ENCODE results near the gene LDLRAD4.

The LDLRAD4 gene

GRCh38 chr18:13392899-13393298, 174.3 kb downstream of the LDLRAD4 start:
- Mint-ChIP-seq H3K4me1 (peaks cover 18% of the 10 kb centered on the region), H3K9me3 (no peaks in the 10 kb centered on the region), H3K27ac (no peak overlapping the region), H3K36me3 (ENCODE audit: low read depth) (no peaks in the 10 kb centered on the region), H3K27me3 (ENCODE audit: low read depth) (peaks cover 5% of the 10 kb centered on the region), H3K4me3 (no peak overlapping the region)
- TF ChIP-seq, protein P1, sequence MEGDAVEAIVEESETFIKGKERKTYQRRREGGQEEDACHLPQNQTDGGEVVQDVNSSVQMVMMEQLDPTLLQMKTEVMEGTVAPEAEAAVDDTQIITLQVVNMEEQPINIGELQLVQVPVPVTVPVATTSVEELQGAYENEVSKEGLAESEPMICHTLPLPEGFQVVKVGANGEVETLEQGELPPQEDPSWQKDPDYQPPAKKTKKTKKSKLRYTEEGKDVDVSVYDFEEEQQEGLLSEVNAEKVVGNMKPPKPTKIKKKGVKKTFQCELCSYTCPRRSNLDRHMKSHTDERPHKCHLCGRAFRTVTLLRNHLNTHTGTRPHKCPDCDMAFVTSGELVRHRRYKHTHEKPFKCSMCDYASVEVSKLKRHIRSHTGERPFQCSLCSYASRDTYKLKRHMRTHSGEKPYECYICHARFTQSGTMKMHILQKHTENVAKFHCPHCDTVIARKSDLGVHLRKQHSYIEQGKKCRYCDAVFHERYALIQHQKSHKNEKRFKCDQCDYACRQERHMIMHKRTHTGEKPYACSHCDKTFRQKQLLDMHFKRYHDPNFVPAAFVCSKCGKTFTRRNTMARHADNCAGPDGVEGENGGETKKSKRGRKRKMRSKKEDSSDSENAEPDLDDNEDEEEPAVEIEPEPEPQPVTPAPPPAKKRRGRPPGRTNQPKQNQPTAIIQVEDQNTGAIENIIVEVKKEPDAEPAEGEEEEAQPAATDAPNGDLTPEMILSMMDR (IDR thresholded peaks at IDR 0.05; ENCODE audit: unreplicated experiment in 3 of 3): no peak

DNA sequence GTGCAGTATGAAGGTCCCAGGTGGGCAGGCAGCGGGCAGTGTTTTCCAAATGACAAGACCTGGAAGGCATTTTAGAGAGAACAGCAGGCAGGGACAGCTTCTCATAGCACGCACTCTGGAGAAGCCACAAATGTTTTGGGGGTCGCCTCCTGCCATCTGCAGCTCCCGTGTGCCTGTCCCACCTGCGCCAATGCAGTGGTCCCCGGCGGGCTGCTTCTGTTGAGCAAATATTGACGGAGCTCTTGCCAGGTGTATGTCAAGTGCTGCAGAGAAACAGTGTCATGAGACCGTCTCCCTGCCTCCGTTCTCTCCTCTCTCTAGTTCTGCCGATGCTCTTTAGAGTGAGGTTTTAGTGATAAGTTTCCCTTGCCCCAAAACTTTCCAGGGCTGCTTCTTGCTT, 174.8 kb downstream of the LDLRAD4 start:
- TF ChIP-seq, protein P1 (IDR thresholded peaks at IDR 0.05; ENCODE audit: unreplicated experiment in 3 of 3): no peak
- Mint-ChIP-seq H3K36me3 (ENCODE audit: low read depth) (no peaks in the 10 kb centered on the region), H3K27ac (no peak overlapping the region), H3K4me1 (peaks cover 14% of the 10 kb centered on the region), H3K4me3 (no peak overlapping the region), H3K27me3 (ENCODE audit: low read depth) (peaks cover 2% of the 10 kb centered on the region), H3K9me3 (no peaks in the 10 kb centered on the region)

DNA sequence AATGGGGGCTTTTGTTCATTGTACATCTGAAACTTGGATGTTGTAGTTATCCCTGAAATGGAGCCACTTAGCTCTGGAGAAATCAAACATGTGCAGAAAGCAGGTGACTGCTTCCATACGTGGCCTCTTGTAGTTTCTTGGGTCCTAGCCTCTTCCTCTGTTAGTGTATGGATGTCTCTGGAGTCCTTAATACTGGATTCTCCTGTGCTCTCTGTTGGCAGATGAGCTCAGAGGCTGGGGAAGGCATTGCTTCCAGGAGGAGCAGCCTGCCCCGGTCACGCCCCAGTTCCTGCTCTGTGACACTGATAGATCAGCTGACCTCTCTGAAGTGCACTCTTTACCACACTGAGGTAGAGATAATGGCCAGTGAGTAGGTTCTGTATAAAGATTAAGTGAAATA, 176.2 kb downstream of the LDLRAD4 start:
- Mint-ChIP-seq H3K9me3 (no peaks in the 10 kb centered on the region), H3K27ac (no peak overlapping the region), H3K27me3 (ENCODE audit: low read depth) (no peaks in the 10 kb centered on the region), H3K4me1 (peaks cover 17% of the 10 kb centered on the region), H3K36me3 (ENCODE audit: low read depth) (no peaks in the 10 kb centered on the region), H3K4me3 (no peak overlapping the region)
- TF ChIP-seq, protein P1 (IDR thresholded peaks at IDR 0.05; ENCODE audit: unreplicated experiment in 3 of 3): no peak

- Mint-ChIP-seq H3K4me1 (peaks cover 20% of the 10 kb centered on the region), H3K27me3 (ENCODE audit: low read depth) (no peaks in the 10 kb centered on the region), H3K9me3 (no peaks in the 10 kb centered on the region), H3K4me3 (no peak overlapping the region), H3K27ac (no peak overlapping the region), H3K36me3 (ENCODE audit: low read depth) (no peaks in the 10 kb centered on the region)
- TF ChIP-seq, protein P1 (IDR thresholded peaks at IDR 0.05; ENCODE audit: unreplicated experiment in 3 of 3): no peak
These were observed 177.0 kb downstream of the LDLRAD4 start for GRCh38 chr18:13395577-13395976.

DNA sequence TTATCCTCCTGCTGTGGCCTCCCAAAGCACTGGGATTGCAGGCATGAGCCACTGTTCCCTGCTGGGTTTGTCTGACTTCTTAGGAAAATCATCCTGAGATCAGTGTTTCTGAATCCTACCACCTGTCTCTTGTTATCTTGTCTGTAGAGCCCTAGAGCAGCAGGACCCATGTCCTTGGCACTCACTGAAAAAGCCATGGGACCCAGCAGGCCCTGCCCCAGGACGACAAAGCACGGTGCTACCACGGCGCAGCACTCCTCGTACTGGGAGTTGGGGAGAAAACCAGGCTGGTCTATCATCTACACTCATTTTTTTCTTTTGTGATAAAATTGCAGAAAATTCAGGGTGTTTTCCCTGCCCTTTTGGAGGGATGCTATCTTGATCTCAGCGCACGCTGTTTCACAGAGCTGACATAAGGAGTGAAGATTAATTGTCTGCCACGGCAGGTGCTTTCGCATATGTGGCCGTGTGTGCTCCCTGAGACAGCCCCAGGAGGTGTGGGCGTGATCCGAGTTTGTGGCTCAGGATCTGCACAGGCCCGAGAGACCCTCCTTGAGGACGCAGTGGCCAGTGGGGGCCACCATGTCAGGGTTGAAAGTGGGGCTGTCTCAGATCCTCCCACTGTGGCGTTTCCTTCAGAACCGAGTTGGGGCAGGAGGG, 179.1 kb downstream of the LDLRAD4 start:
- TF ChIP-seq, protein P1 (IDR thresholded peaks at IDR 0.05; ENCODE audit: unreplicated experiment in 3 of 3): no peak
- Mint-ChIP-seq H3K9me3 (no peaks in the 10 kb centered on the region), H3K4me3 (no peak overlapping the region), H3K27me3 (ENCODE audit: low read depth) (no peaks in the 10 kb centered on the region), H3K36me3 (ENCODE audit: low read depth) (no peaks in the 10 kb centered on the region), H3K4me1 (peaks cover 13% of the 10 kb centered on the region), H3K27ac (no peak overlapping the region)

- Mint-ChIP-seq H3K4me1 (peaks cover 13% of the 10 kb centered on the region), H3K4me3 (no peak overlapping the region), H3K27ac (no peak overlapping the region), H3K27me3 (ENCODE audit: low read depth) (no peaks in the 10 kb centered on the region), H3K9me3 (no peaks in the 10 kb centered on the region), H3K36me3 (ENCODE audit: low read depth) (no peaks in the 10 kb centered on the region)
- TF ChIP-seq, protein P1 (IDR thresholded peaks at IDR 0.05; ENCODE audit: unreplicated experiment in 3 of 3): no peak
These were observed 180.1 kb downstream of the LDLRAD4 start for GRCh38 chr18:13398631-13399030.

Data from nephron (organoid).